A549 treated with AZD9567 at 1 μM for 4 hours (cell line): ENCODE measurements around the gene ALPL. TPM values are rescaled to one million over a fixed set of nuclear protein-coding genes. Genes with fewer than 3 reads are reported as not detected.

Experiments used
- total RNA-seq: library from RNA; stranded (reverse); fragments of 200-300 nt; extraction: Qiagen RNA extraction; gene quantifications from 5 replicates; pipeline ENCODE4 v1.2.3, GENCODE V29; 2022; ENCODE audit not compliant: insufficient read depth

The ALPL gene
- total RNA-seq: 0.10 to 0.35 TPM (median 0.22 TPM) in 4 of 5 replicates, not detected in the other

DNA sequence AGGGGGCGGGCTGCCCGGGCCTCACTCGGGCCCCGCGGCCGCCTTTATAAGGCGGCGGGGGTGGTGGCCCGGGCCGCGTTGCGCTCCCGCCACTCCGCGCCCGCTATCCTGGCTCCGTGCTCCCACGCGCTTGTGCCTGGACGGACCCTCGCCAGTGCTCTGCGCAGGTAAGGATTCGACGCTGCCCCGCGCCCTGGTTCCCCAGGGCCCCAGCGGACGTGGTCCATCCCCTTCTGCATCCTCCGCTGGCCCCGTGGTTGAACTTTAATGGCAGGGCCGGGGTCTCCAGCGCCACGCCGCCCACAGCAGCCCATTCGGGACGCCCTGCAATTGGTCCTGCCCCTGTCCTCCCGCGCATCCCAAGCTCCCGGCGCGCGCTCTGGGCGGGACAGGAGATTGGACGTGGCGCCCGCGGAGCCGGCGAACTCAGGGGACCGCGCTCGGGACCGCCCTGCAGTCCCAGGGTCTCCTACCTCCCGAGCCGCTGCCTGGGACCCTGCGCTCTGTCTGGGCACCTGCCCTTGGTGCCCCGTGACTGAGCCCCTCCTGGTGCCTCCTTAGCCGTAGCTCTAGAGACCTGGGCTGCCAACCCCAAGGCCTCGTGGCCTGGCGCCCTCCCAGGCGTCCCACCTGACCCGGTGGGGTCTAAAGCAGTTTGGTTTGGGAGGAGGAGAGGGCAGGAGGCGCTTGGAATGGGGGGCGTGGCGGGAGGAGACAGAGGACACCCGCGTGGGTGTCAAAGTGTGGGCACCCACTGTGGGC, at the start of gene ALPL:
TSS of gene ALPL (plus strand) at position 73 of the 762 bp plus-strand sequence. CDS start 44,659 bp downstream, outside the sequence.

Other genes starting within 250 kb of the ALPL start
- gene ECE1, start 219.0 kb upstream of the ALPL start, total RNA-seq: 51.3 to 61.6 TPM (median 58.1 TPM) in 5 replicates
- gene NBPF3, start 69.3 kb upstream of the ALPL start, total RNA-seq: 5.8 to 7.2 TPM (median 7.0 TPM) in 5 replicates
- 6.4 to 9.6 TPM (median 9.0 TPM) in 5 replicates for gene RAP1GAP, start 159.9 kb downstream of the ALPL start, total RNA-seq